Psoas muscle (tissue), 8 donors: ENCODE results near the gene ATP8B1. TPM values are rescaled to one million over a fixed set of nuclear protein-coding genes. Genes with fewer than 3 reads are reported as not detected.

Experiments
- ATAC-seq, 4 donors: fragments of 200-7000 bp; cut with Tn5 transposase; one replicate each; pipeline ENCODE4 v1.9.1; 2020; ENCODE audit warnings: moderate library complexity in 3 of 4, mild to moderate bottlenecking in 2 of 4
- DNase-seq, 2 donors: peaks; one replicate each; pipeline ENCODE4 v3.0.0-alpha.2; 2020
- H3K27ac ChIP-seq: fragments of 200-600 bp; one replicate; pipeline ENCODE4 v1.8.0; 2022
- H3K27me3 ChIP-seq, 3 donors: fragments of 200-600 bp in 1 of 3; one replicate each; pipeline versions ENCODE4 v1.6.1 to v1.8.0; 2013 to 2022; ENCODE audit warnings: low read length in 2 of 3, mild to moderate bottlenecking in 2 of 3, moderate library complexity in 1 of 3; ENCODE audit not compliant: insufficient read depth in 3 of 3
- H3K36me3 ChIP-seq, 2 donors: fragments of 200-600 bp in 1 of 2; one replicate each; pipeline versions ENCODE4 v1.6.1 to v1.8.0; 2013 to 2022; ENCODE audit warnings: low read depth in 1 of 2, mild to moderate bottlenecking in 1 of 2, moderate library complexity in 1 of 2; ENCODE audit not compliant: insufficient read depth in 1 of 2
- H3K4me1 ChIP-seq: fragments of 200-600 bp; one replicate; pipeline ENCODE4 v1.8.0; 2022
- H3K4me3 ChIP-seq: fragments of 200-600 bp; one replicate; pipeline ENCODE4 v1.8.0; 2022; ENCODE audit warnings: mild to moderate bottlenecking
- H3K9me3 ChIP-seq: fragments of 200-600 bp; one replicate; pipeline ENCODE4 v1.8.0; 2022
- CTCF ChIP-seq: fragments of 200-600 bp; IDR thresholded peaks from one replicate; pipeline ENCODE4 v1.8.0; 2022; ENCODE audit warnings: antibody characterized with exemption
- WGBS, 3 donors: extraction: QIAGEN DNeasy Blood & Tissue Kit; methylation state at CpG; one replicate each; pipeline versions ENCODE4 v1.1.6 to v1.1.7; 2013; 5-methylcytosine and 5-hydroxymethylcytosine counted together
- intact Hi-C, 2 donors: fragments of 100-400 bp; cut with DNase I; formaldehyde crosslinking; loops; one replicate each; pipeline versions ENCODE4 v1.11.0 to v1.14.2; 2022
- polyA plus RNA-seq, 3 donors: library from polyadenylated mRNA; stranded (reverse); fragments of 200-250 nt; gene quantifications; one replicate each; pipeline ENCODE4 v1.2.3, GENCODE V29; 2013
- total RNA-seq, 4 donors: library from RNA; stranded (reverse); fragmentation: NEBNext Ultra II Directional in 2 of 4; extraction: Animal tissue kit (Norgen Biotek cat#: 25700) in 2 of 4; gene quantifications; one replicate each; pipeline versions ENCODE4 v1.2.1 to v1.2.4, GENCODE V29; 2021 to 2023
- donor health status: healthy with polysubstance abuse.
- donor health status: DM: no; HTN: no; CAD: no; lungs with moderate emphysema.
- donor health status: Bipolar disorder and iron deficiency.
- donor health status: healthy.
- donor health status: DM: yes; HTN: yes; CAD: no.
- donor health status: DM: no; HTN: no; CAD: no.
- donor health status: DM: no; HTN: no; CAD: no.
- donor health status: DM: yes; HTN: yes; CAD: no.

ATP8B1 gene
- total and polyA plus RNA-seq, 7 donors = 0.45 to 2.5 (median 1.2) TPM

DNA sequence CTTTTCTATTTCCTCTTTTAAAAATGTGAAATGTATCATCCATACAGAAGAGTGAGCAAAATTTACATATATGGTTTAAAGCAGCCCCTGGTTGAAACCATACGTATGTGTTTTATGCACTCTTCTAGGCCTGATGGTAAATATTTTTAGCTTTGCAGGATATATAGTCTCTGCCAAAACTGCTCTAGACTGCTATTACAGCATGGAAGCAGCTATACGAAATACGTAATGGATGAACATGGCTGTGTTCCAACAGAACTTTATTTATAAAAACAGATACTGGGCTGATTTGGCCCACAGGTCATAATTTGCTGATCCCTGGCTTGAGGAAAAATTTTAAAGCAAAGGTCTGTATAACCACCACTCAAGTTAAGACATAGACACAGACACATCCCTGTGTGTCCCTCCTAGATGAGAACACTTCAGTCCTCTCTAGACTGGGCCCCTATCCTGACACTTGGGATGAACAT, 42.5 kb upstream of the ATP8B1 start:
- H3K4me3 ChIP-seq = no peak overlapping the region

GRCh38 chr18:57844319-57844718, 41.2 kb upstream of the ATP8B1 start:
- H3K9me3 ChIP-seq = no peaks in the 10 kb centered on the region
- H3K36me3 ChIP-seq = no peaks in the 10 kb centered on the region
- intact Hi-C loops = no loop called here
- no peak overlapping the region for H3K27ac ChIP-seq
- DNase-seq = no peak
- no peak overlapping the region for H3K4me3 ChIP-seq
- no peaks in the 10 kb centered on the region for H3K4me1 ChIP-seq
- 92 to 98% (median 98%) methylated on average over 7 of the region's 7 CpGs for WGBS, 3 donors
- TF ChIP-seq CTCF = no peak
- no peak for ATAC-seq
- H3K27me3 ChIP-seq = no peaks in the 10 kb centered on the region

More for the DNA sequence above, 42.5 kb upstream of the ATP8B1 start:
- H3K27ac ChIP-seq = no peak overlapping the region
- TF ChIP-seq CTCF = no peak
- H3K4me1 ChIP-seq = no peaks in the 10 kb centered on the region
- ATAC-seq (no peak), DNase-seq (no peak)
- H3K27me3 ChIP-seq = no peaks in the 10 kb centered on the region
- no peaks in the 10 kb centered on the region for H3K9me3 ChIP-seq
- 75 to 80% (median 79%) methylated on average over 3 of the region's 3 CpGs for WGBS, 3 donors
- no peaks in the 10 kb centered on the region for H3K36me3 ChIP-seq
- intact Hi-C loops = no loop called here

DNA sequence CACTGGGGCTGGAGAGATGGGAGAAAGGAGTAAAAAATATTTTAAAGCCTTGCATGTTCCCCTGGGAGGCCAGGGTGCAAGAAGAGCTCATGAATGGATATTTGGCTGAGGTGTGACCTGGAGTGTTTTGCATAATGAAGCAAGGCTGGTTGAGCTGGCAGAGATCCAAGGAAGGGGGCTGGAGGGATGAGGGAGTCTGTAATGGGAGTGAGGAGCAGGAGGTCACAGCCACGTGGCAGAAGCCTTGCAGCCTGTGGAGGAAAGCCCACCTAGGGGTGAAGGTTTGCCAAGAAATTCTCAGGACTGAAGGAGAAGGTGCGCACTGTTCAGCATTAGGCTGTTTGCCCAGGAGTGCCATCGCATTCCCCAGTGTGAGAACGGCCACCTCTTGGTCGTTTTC, 40.3 kb upstream of the ATP8B1 start:
- no peaks in the 10 kb centered on the region for H3K36me3 ChIP-seq
- no peak for DNase-seq

GRCh38 chr18:57841568-57841967, 38.5 kb upstream of the ATP8B1 start:
- Histone ChIP-seq H3K4me1 (no peaks in the 10 kb centered on the region), H3K4me3 (no peak overlapping the region), H3K36me3 (no peaks in the 10 kb centered on the region), H3K9me3 (no peaks in the 10 kb centered on the region), H3K27me3 (no peaks in the 10 kb centered on the region), H3K27ac (no peak overlapping the region)
- no peak for ATAC-seq
- intact Hi-C loops = no loop called here
- WGBS, 3 donors = 77 to 83% (median 81%) methylated on average over 2 of the region's 2 CpGs
- no peak for TF ChIP-seq CTCF
- DNase-seq = no peak

More for the DNA sequence above, 40.3 kb upstream of the ATP8B1 start:
- Histone ChIP-seq H3K27me3 (no peaks in the 10 kb centered on the region), H3K27ac (no peak overlapping the region), H3K4me3 (no peak overlapping the region), H3K4me1 (no peaks in the 10 kb centered on the region), H3K9me3 (no peaks in the 10 kb centered on the region)
- intact Hi-C loops = no loop called here
- TF ChIP-seq CTCF = no peak
- WGBS, 3 donors = 71 to 80% (median 77%) methylated on average over 5 of the region's 5 CpGs
- no peak for ATAC-seq

DNA sequence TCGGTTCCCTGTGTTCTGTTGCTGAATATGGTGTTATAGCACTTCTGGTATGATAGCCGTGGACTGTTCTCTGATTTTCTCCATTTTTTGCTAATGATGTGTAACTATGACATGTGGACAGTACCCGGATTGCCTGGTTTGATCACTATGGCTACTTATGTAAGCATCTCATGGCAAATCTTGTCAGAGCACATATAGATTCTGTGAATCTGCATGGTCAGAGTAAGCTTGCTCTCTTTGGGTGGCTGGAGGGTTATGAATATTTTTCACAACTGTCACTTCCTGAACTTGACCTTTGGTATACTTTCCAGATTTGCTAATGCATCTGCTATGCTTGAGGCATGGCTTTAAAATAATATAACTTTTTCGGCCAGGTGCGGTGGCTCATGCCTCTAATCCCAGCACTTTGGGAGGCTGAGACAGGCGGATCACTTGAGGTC, 36.8 kb upstream of the ATP8B1 start:
- ATAC-seq (no peak), DNase-seq (no peak)
- no peaks in the 10 kb centered on the region for H3K27me3 ChIP-seq
- no peaks in the 10 kb centered on the region for H3K9me3 ChIP-seq
- no peaks in the 10 kb centered on the region for H3K4me1 ChIP-seq
- no peak for TF ChIP-seq CTCF
- H3K27ac ChIP-seq = no peak overlapping the region
- no peaks in the 10 kb centered on the region for H3K36me3 ChIP-seq
- 56 to 71% (median 67%) methylated on average over 6 of the region's 6 CpGs for WGBS, 3 donors
- intact Hi-C loops = no loop called here
- no peak overlapping the region for H3K4me3 ChIP-seq
